Measurements from ENCODE around the gene SH2D4B. TPM values are rescaled to one million over a fixed set of nuclear protein-coding genes. Genes with fewer than 3 reads are reported as not detected.

Gene SH2D4B
- polyA plus RNA-seq, 1 donor from 2014 or later = 1.4 TPM

GRCh38 chr10:80520661-80521470, 16.8 kb upstream of the SH2D4B start:
- H3K4me3 ChIP-seq (ENCODE audit: low read length) = no peak overlapping the region
- no peaks in the 10 kb centered on the region for H4K20me1 ChIP-seq (ENCODE audit: insufficient read depth)
- no peaks in the 10 kb centered on the region for H3K27me3 ChIP-seq (ENCODE audit: insufficient read depth, low read depth, low read length)
- peaks cover 9% of the 10 kb centered on the region for H3K36me3 ChIP-seq (ENCODE audit: insufficient read depth, low read length)
- TF ChIP-seq EZH2 (IDR thresholded peaks at IDR 0.05; ENCODE audit: borderline replicate concordance, insufficient read depth, low read length, poor library complexity, severe bottlenecking) (no peak), MXI1 (conservative IDR thresholded peaks at IDR 0.05; ENCODE audit: poor library complexity, severe bottlenecking) (no peak), RAD21 (conservative IDR thresholded peaks at IDR 0.05) (no peak), EP300 (conservative IDR thresholded peaks at IDR 0.05; ENCODE audit: poor library complexity, severe bottlenecking) (no peak), TAF1 (IDR thresholded peaks at IDR 0.05; ENCODE audit: low read depth) (no peak), SMC3 (conservative IDR thresholded peaks at IDR 0.05; ENCODE audit: poor library complexity) (no peak), POLR2AphosphoS5 (IDR thresholded peaks at IDR 0.05) (no peak)
- TF ChIP-seq, protein P1, sequence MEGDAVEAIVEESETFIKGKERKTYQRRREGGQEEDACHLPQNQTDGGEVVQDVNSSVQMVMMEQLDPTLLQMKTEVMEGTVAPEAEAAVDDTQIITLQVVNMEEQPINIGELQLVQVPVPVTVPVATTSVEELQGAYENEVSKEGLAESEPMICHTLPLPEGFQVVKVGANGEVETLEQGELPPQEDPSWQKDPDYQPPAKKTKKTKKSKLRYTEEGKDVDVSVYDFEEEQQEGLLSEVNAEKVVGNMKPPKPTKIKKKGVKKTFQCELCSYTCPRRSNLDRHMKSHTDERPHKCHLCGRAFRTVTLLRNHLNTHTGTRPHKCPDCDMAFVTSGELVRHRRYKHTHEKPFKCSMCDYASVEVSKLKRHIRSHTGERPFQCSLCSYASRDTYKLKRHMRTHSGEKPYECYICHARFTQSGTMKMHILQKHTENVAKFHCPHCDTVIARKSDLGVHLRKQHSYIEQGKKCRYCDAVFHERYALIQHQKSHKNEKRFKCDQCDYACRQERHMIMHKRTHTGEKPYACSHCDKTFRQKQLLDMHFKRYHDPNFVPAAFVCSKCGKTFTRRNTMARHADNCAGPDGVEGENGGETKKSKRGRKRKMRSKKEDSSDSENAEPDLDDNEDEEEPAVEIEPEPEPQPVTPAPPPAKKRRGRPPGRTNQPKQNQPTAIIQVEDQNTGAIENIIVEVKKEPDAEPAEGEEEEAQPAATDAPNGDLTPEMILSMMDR (IDR thresholded peaks at IDR 0.05; ENCODE audit: poor library complexity, severe bottlenecking) = no peak
- TF ChIP-seq, protein P2, sequence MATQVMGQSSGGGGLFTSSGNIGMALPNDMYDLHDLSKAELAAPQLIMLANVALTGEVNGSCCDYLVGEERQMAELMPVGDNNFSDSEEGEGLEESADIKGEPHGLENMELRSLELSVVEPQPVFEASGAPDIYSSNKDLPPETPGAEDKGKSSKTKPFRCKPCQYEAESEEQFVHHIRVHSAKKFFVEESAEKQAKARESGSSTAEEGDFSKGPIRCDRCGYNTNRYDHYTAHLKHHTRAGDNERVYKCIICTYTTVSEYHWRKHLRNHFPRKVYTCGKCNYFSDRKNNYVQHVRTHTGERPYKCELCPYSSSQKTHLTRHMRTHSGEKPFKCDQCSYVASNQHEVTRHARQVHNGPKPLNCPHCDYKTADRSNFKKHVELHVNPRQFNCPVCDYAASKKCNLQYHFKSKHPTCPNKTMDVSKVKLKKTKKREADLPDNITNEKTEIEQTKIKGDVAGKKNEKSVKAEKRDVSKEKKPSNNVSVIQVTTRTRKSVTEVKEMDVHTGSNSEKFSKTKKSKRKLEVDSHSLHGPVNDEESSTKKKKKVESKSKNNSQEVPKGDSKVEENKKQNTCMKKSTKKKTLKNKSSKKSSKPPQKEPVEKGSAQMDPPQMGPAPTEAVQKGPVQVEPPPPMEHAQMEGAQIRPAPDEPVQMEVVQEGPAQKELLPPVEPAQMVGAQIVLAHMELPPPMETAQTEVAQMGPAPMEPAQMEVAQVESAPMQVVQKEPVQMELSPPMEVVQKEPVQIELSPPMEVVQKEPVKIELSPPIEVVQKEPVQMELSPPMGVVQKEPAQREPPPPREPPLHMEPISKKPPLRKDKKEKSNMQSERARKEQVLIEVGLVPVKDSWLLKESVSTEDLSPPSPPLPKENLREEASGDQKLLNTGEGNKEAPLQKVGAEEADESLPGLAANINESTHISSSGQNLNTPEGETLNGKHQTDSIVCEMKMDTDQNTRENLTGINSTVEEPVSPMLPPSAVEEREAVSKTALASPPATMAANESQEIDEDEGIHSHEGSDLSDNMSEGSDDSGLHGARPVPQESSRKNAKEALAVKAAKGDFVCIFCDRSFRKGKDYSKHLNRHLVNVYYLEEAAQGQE (IDR thresholded peaks at IDR 0.05; ENCODE audit: borderline replicate concordance) = no peak
- no peak overlapping the region for H3K27ac ChIP-seq (ENCODE audit: low read length)
- no peak overlapping the region for H3K9ac ChIP-seq (ENCODE audit: low read length)
- H3K4me2 ChIP-seq (ENCODE audit: low read length) = no peak overlapping the region
- no peak overlapping the region for H2AFZ ChIP-seq (ENCODE audit: low read depth, low read length)
- no peaks in the 10 kb centered on the region for H3K79me2 ChIP-seq (replicated peaks; ENCODE audit: insufficient read depth, low read length)
- H3K9me3 ChIP-seq (ENCODE audit: low read length) = no peaks in the 10 kb centered on the region
- H3F3A ChIP-seq (ENCODE audit: insufficient read depth, low read length, poor library complexity, severe bottlenecking) = no peaks in the 10 kb centered on the region
- no peaks in the 10 kb centered on the region for H3K9me2 ChIP-seq (ENCODE audit: insufficient read depth, low read length)

DNA sequence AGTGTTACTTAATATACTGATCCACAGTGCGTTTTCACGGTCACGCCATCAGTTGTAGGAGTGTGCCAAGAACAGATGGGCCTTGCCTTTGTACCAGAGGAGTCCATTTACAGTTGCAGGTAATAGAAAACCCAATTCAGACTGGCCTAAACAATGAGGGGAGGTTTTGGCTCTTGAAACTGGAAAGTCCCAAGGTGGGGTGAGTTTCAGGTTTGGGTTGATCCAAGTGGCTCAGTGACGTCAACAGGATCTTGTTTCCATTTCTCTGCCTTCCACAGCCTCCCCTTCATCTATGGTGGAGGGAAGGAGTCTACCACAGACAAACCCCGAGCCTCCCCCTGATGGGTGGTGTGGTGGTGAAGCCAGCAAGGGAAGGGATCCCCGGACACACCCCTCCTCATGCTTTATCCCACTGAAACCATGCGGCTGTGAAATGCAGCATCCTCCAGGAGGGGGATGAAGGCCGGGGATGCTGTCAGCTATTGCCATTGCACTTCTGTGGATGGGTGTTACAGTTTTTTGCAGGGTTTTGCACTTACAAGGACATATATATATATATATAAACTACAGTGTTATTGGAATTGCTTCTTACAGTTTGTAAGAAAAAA, 14.8 kb upstream of the SH2D4B start:
- H4K20me1 ChIP-seq (ENCODE audit: insufficient read depth) = no peaks in the 10 kb centered on the region

More for the DNA sequence above, 14.8 kb upstream of the SH2D4B start:
- no peak overlapping the region for H3K4me3 ChIP-seq (ENCODE audit: low read length)
- H3K27ac ChIP-seq (ENCODE audit: low read length) = no peak overlapping the region
- H3K79me2 ChIP-seq (replicated peaks; ENCODE audit: insufficient read depth, low read length) = no peaks in the 10 kb centered on the region
- H3K9me3 ChIP-seq (ENCODE audit: low read length) = no peaks in the 10 kb centered on the region
- H3K36me3 ChIP-seq (ENCODE audit: insufficient read depth, low read length) = peaks cover 9% of the 10 kb centered on the region
- no peak overlapping the region for H3K4me2 ChIP-seq (ENCODE audit: low read length)
- H3K27me3 ChIP-seq (ENCODE audit: insufficient read depth, low read depth, low read length) = no peaks in the 10 kb centered on the region
- no peaks in the 10 kb centered on the region for H3F3A ChIP-seq (ENCODE audit: insufficient read depth, low read length, poor library complexity, severe bottlenecking)
- TF ChIP-seq POLR2AphosphoS5 (IDR thresholded peaks at IDR 0.05) (no peak), MXI1 (conservative IDR thresholded peaks at IDR 0.05; ENCODE audit: poor library complexity, severe bottlenecking) (no peak), EZH2 (IDR thresholded peaks at IDR 0.05; ENCODE audit: borderline replicate concordance, insufficient read depth, low read length, poor library complexity, severe bottlenecking) (no peak), SMC3 (conservative IDR thresholded peaks at IDR 0.05; ENCODE audit: poor library complexity) (no peak), TAF1 (IDR thresholded peaks at IDR 0.05; ENCODE audit: low read depth) (no peak), EP300 (conservative IDR thresholded peaks at IDR 0.05; ENCODE audit: poor library complexity, severe bottlenecking) (no peak)
- TF ChIP-seq, protein P2 (IDR thresholded peaks at IDR 0.05; ENCODE audit: borderline replicate concordance) = no peak
- no peak overlapping the region for H2AFZ ChIP-seq (ENCODE audit: low read depth, low read length)
- H3K9ac ChIP-seq (ENCODE audit: low read length) = no peak overlapping the region
- H3K9me2 ChIP-seq (ENCODE audit: insufficient read depth, low read length) = no peaks in the 10 kb centered on the region
